Endothelial cell of umbilical vein (primary cell): Measurements from ENCODE around the gene GOLGA8R.
"Not testable (repeated sequence)": the region's sequence is repeated elsewhere in the genome, so short reads cannot be mapped to it uniquely, and the experiment has no call there.

ENCODE experiments used
- EZH2 ChIP-seq: IDR thresholded peaks from 2 replicates; pipeline ENCODE4 v1.6.1; 2012; ENCODE audit warnings: borderline replicate concordance, low read depth, mild to moderate bottlenecking, moderate library complexity, low read length, inconsistent platforms; ENCODE audit not compliant: severe bottlenecking
- FOS ChIP-seq: IDR thresholded peaks from 2 replicates; pipeline ENCODE4 v1.6.1; 2011; ENCODE audit warnings: mild to moderate bottlenecking, low read length, moderate library complexity, borderline replicate concordance; ENCODE audit not compliant: insufficient read depth
- GATA2 ChIP-seq: IDR thresholded peaks from 2 replicates; pipeline ENCODE4 v1.7.0; 2011; ENCODE audit warnings: low read depth, mild to moderate bottlenecking, moderate library complexity, mixed read lengths, low read length; ENCODE audit not compliant: insufficient read length, insufficient read depth
- JUN ChIP-seq: IDR thresholded peaks from 2 replicates; pipeline ENCODE4 v1.6.1; 2011; ENCODE audit warnings: borderline replicate concordance, low read depth; ENCODE audit not compliant: insufficient read length, insufficient read depth
- MYC ChIP-seq: IDR thresholded peaks from one replicate; pipeline ENCODE4 v1.6.1; 2011; ENCODE audit warnings: mild to moderate bottlenecking, low read depth, low read length
- POLR2A ChIP-seq: IDR thresholded peaks from 2 replicates; pipeline ENCODE4 v1.6.1; 2012; ENCODE audit warnings: low read depth, mild to moderate bottlenecking, control low read depth, low read length
- POLR2AphosphoS5 ChIP-seq: IDR thresholded peaks from 2 replicates; pipeline ENCODE4 v1.6.1; 2012; ENCODE audit warnings: low read depth, mild to moderate bottlenecking, control low read depth, low read length, moderate library complexity; ENCODE audit not compliant: insufficient read depth
- TF ChIP-seq, protein P1 (sequence below), 2 donors: IDR thresholded peaks; 1 replicate in 1 of 2; 2 replicates in 1 of 2; pipeline ENCODE4 v1.5.1; 2011; ENCODE audit warnings: low read length in 2 of 2, mild to moderate bottlenecking in 2 of 2, moderate library complexity in 2 of 2, control low read depth in 1 of 2, inconsistent platforms in 1 of 2, low read depth in 1 of 2; ENCODE audit not compliant: insufficient read depth in 1 of 2; ENCODE audit errors: extremely low read depth in 1 of 2
- TF ChIP-seq, protein P2 (sequence below): IDR thresholded peaks from 2 replicates; pipeline ENCODE4 v1.6.1; 2011; ENCODE audit not compliant: insufficient read depth, insufficient read length

GRCh38 chr15:30435878-30436277, 21.8 kb upstream of the GOLGA8R start:
- TF ChIP-seq, protein P1, sequence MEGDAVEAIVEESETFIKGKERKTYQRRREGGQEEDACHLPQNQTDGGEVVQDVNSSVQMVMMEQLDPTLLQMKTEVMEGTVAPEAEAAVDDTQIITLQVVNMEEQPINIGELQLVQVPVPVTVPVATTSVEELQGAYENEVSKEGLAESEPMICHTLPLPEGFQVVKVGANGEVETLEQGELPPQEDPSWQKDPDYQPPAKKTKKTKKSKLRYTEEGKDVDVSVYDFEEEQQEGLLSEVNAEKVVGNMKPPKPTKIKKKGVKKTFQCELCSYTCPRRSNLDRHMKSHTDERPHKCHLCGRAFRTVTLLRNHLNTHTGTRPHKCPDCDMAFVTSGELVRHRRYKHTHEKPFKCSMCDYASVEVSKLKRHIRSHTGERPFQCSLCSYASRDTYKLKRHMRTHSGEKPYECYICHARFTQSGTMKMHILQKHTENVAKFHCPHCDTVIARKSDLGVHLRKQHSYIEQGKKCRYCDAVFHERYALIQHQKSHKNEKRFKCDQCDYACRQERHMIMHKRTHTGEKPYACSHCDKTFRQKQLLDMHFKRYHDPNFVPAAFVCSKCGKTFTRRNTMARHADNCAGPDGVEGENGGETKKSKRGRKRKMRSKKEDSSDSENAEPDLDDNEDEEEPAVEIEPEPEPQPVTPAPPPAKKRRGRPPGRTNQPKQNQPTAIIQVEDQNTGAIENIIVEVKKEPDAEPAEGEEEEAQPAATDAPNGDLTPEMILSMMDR (IDR thresholded peaks at IDR 0.05; ENCODE audit: extremely low read depth in 1 of 2, insufficient read depth in 1 of 2, low read depth in 1 of 2, low read length in 2 of 2): not testable (repeated sequence)
- TF ChIP-seq, protein P2, sequence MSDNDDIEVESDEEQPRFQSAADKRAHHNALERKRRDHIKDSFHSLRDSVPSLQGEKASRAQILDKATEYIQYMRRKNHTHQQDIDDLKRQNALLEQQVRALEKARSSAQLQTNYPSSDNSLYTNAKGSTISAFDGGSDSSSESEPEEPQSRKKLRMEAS: not testable (repeated sequence)
- not testable (repeated sequence) for TF ChIP-seq EZH2, FOS, POLR2AphosphoS5, GATA2, JUN, POLR2A, MYC
